RCC 7860 (cell line): ENCODE measurements around the gene UCP3.
"Not testable (repeated sequence)": the region's sequence is repeated elsewhere in the genome, so short reads cannot be mapped to it uniquely, and the experiment has no call there.

Source experiments
- DNase-seq: peaks from one replicate; pipeline ENCODE4 v3.0.0-alpha.2; 2015; ENCODE audit warnings: low spot score
- FAIRE-seq: peaks from 2 replicates; lab custom pipeline; 2012; peaks lifted over from hg19 to GRCh38; lab: Jason Lieb, UNC

Gene UCP3

DNA sequence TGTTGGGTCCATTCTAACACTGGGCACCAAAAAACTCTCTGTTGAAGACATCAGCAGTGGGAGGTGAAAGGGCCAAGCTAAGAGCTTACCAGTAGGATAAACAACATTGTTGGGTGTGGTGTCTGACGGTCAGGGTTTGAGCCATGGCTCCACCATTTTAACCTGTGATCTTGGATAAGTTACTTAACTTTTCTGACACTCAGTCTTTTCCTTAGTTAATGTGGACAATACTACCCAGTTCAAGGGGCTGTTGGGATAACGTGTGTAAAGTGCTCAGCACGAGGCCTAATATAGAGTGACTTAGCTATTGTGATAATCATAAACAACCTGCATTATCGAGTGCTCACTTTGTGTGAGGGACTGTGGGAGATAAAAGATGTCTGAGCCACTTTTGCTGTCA, 6.1 kb downstream of the UCP3 start:
- no peak for DNase-seq
- FAIRE-seq = no peak

DNA sequence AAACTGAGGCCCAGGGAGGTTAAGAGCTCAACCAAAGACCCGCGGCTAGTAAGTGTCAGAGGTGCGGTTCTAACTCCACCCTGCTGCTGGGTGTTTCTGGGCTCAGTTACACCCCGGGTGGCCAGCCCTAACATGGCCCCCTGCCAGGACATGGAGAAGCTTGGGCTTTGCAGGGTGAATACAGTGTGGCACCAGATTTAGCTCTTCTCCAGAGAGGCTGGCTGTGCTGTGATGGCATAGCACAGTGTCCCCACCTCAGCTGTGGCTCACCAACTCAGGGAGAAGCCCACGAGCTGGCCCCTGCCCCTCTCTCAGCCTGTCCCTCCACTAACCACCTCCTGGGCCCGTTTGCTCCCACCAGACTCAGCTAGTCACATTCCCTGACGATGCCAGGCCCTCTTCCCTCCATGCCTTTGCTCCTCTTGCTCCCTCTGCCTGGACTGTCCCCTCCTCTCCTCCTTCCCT, 7.0 kb downstream of the UCP3 start:
- DNase-seq (no peak), FAIRE-seq (no peak)

DNA sequence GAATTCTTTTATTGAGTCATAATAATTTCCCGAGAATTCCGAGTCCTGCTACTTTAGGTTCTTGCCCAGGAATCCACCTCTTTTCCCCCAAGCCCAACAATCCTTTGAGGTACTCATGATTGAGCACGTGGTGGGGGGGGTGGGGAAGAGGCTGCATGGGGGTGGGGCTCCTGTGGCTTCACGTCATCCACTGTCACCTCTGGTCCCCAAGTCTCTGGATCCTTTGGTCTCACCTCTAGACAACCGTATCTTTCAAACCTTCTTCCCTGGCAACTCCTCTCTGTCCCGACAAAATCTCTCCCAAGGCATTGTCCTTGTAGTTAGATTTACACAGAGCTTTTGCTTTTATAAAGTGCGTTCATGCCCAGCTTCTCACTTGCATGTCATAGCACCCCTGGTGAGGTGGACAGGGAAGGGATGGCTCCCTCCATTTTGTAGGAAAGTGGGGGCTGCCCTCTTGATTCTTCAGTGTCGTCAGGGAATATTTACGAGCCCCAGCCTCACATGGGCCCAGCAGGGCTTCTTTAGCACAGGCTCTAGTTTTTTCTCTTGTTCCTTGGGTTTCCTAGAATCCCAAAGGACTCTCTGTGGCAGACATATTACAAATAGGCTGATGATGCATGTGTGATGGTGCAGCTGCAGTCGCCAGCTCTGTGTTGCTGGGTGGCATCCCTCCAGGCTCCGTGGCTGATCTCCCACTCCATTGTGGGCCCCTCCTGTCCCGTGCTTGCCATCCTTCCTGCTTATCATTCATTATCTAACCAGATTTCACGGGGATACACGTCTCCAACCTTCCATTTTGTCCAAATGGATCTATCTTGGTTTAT, 8.4 kb downstream of the UCP3 start:
- DNase-seq (no peak), FAIRE-seq (no peak)

DNA sequence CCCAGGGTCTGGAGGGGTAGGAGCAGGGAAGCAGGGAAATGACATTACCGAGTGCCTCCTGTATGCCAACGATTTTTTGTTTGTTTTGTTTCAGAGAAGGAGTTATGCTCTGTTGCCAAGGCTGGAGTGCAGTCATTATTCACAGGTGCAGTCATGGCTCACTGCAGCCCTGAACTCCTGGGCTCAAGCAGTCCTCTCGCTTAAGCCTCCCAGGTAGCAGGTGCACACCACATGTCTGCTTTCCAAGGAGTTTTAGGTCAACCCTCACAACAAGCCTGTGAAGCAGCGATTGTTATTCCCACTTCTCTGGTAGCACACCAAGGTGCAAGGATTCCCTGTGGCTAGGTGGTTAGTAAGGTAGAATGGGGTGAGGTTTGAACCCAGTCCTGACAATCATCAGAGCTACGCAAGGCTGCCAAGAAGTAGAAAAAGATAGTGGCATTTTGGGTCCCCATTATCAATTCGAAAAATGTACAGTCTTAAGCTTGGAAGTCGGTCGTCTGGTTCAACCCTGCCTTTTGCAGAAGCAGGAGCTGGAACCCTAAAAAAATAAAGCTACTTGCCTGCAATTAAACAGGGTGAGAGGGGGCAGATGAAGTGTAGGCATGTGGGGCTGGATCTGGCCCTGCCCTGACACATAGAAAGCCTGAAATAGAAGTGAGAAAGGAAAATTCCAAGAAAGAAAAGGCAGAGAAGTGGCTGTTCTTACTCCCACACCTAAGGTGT, 9.1 kb downstream of the UCP3 start:
- DNase-seq (no peak), FAIRE-seq (no peak)

DNA sequence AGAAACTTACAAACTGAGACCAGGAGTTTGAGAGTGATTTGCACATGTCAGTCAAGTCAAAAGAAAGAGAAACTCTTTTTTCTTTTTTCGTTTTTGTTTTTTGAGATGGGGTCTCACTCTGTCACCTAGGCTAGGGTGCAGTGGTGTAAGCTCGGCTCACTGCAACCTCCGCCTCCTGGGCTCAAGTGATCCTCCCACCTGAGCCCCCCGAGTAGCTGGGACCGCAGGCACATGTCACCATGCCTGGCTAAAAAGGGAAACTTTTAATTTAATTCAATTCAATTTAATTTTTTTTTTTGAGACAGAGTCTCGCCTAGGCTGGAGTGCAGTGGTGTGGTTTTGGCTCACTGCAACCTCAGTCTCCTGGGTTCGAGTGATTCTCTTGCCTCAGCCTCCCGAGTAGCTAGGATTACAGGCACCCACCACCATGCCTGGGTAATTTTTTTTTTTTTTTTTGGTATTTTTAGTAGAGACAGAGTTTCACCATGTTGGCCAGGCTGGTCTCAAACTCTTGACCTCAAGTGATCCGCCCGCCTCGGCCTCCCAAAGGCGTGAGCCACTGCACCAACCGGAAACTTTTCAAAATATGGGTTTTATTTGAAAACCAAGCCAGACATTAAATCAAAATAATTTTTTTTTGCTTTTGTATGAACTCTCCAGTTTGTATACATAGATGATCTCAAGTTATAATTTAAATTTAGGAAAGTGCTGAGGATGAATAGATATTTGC, 9.9 kb downstream of the UCP3 start:
- no peak for DNase-seq
- no peak for FAIRE-seq

DNA sequence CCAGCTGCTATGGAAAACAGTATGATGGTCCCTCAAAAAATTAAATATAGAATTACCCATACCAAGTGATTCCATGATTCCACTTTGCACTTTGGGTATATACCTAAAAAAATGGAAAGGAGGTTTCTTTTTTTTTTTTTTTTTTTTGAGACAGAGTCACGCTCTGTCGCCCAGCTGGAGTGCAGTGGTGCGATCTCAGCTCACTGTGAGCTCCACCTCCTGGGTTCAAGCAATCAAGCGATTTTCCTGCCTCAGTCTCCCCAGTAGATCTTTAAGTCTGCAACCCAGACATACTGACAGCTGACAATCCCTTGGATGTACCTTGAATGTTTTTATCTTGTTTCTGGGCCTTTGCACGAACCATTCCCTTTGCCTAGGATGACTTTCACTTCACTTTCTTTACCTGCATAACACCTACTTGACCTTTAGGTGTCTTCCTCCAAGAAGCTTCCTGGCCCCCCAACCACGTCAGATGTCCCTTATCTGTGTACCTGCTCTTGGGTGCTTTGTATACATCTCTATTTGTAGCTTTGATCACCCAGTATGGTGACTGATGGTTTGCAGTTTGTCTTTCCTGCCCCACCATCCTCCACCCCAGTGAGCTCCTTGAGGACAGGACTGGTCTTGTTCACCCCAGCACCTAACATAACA, 11.6 kb downstream of the UCP3 start:
- DNase-seq = no peak
- FAIRE-seq = no peak

DNA sequence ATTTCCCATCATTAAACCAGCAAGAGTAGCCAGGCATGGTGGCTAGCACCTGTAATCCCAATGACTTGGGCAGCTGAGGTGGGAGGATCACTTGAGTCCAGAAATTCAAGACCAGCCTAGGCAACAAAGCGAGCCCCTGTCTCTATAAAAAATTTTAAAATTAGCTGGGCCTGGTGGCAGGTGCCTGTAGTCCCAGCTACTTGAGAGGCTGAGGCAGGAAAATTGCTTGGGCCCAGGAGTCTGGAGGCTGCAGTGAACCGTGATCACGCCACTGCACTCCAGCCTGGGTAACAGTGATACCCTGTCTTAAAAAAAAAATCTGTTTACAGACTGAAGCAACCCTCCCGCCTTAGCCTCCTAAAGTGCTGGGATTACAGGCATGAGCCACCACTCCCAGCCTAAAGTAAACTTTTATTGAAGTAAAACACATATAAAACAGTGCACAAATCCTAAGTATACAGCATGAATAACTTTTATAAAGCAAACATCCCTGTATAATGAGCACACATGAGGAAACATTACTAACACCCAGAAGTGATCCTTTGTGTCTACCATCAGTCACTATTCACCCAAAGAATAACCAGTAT, 12.6 kb downstream of the UCP3 start:
- FAIRE-seq (no peak), DNase-seq (no peak)

DNA sequence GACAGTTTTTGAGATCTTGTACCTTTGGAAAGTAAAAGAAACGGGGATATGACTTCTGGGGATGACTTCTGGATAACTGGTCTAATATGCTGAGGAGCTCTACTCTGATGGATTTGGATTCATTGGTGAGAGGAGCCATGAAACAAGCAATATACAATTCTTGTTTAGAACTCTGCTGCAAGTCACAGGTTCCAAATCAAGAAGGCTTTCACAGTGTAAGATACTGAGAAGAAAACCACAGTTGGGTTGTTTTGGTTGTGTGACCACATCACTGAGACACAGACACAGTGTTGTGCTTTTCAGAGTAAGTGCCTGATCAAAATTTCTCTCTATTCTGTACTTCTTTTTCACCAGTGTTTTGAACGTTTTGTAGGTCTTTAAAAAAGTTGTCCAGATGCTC, 13.2 kb downstream of the UCP3 start:
- FAIRE-seq = no peak
- no peak for DNase-seq

DNA sequence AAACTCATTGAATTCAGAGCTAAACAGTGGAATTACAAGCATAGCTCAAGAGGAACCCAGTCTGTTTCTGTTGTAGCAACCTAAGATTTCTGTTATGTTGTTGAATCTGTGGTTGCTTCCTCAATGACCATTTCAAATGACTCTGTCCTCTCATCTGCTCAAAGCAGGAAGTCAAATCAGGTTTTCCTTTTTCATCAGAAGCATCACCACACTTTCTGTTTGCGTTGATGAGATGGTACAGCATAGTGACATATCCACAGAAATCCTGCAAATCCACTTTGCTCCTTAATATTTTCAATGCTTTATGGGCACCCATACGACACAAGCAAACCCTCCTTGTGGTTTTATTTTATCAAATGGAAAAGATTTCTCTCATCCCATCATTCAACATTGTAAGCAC, 13.6 kb downstream of the UCP3 start:
- DNase-seq (no peak), FAIRE-seq (no peak)

DNA sequence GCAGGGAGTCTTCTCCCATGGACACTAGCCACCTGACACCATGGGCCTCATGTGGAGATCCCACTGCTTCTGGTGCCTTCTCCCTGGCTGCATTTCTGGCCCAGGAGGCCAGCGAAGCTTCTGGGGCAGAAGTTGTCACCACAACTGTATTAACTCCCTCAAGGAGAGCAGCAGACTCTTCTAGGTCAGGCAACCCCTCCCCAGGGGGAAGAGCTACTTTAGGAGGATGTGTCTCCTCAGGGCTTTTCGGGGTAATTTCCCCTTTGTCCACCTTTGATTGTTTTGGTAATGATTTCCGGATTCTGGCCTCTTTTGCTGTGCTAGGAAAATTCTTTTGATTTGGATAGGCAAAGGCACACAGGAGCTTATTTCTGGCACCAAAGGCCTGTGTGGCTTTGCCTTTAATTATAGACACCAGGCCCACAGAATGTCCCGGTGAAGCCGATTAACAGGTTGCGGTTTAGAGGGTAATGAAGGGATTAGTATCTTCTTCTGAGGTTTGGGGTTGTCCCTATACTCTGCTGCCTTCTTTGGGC, 17.3 kb downstream of the UCP3 start:
- FAIRE-seq (no peak), DNase-seq (no peak)

DNA sequence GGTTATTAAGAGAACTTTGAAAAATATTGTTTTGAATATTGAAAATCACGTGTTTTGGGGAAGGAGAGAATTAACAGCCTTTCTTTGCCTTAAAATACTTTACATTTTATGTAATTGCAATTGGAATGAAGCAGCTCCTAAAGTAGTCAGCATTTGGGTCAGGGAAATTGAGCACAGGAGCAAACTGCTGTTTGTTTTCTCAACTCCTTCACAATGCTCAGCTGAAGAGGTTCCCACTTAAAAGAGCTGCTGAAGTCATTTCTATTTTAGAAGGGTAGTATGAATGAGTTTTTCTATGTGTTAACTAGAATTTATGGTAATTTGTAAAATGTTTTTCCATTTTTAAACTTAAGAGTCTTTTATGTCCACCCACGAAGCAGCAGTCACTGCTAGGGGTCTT, 18.2 kb downstream of the UCP3 start:
- DNase-seq (no peak), FAIRE-seq (no peak)

DNA sequence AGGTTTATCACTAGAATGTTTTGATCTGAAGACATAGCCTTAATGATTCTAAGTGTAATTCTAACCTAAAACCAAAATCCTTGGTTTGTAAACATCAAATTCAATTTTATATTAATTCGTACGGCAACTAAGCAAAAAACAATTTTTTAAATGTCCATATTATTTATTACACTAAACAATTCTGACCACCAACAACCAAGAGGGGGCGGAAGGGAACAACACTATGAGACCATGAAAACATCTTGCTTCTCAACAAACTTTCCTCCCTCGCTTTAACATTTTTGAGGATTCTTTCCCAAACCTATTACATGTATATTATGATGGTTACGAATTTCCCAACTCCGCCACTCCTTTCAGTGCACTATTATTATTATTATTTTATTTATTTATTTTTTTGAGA, 19.7 kb downstream of the UCP3 start:
- no peak for FAIRE-seq
- no peak for DNase-seq

DNA sequence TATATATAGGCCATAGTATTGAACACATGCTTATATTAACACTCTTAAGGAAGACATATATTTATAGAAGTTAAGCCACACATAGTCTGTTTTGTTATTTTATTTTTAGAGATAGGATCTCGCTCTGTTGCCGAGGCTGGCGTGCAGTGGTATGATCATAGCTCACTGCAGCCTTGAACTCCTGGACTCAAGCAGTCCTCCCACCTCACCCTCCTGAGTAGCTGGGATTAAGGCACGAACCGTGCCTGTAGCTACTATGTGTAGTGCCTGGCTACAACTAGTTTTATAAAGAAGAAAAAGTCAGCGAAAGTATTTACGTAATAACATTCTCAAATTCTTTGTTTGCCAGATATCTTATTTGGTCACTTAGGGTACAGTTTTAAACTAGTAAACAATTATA, 20.7 kb downstream of the UCP3 start:
- FAIRE-seq = no peak

DNA sequence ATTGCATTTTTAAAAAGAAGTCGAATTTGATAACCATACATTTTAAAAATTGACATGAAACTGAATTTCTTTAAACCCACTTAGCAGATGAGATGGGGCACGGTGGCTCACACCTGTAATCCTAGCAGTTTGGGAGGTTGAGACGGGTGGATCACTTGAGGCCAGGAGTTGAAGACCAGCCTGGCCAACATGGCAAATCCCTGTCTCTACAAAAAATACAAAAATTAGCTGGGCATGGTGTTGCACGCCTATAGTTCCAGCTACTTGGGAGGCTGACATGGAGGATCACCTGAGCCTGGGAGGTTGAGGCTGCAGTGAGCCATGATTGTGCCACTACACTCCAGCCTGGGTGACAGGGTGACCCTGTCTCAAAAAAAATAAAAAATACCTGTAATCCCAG, 23.2 kb downstream of the UCP3 start:
- not testable (repeated sequence) for DNase-seq, FAIRE-seq

More for the DNA sequence above, 20.7 kb downstream of the UCP3 start:
- DNase-seq = no peak

DNA sequence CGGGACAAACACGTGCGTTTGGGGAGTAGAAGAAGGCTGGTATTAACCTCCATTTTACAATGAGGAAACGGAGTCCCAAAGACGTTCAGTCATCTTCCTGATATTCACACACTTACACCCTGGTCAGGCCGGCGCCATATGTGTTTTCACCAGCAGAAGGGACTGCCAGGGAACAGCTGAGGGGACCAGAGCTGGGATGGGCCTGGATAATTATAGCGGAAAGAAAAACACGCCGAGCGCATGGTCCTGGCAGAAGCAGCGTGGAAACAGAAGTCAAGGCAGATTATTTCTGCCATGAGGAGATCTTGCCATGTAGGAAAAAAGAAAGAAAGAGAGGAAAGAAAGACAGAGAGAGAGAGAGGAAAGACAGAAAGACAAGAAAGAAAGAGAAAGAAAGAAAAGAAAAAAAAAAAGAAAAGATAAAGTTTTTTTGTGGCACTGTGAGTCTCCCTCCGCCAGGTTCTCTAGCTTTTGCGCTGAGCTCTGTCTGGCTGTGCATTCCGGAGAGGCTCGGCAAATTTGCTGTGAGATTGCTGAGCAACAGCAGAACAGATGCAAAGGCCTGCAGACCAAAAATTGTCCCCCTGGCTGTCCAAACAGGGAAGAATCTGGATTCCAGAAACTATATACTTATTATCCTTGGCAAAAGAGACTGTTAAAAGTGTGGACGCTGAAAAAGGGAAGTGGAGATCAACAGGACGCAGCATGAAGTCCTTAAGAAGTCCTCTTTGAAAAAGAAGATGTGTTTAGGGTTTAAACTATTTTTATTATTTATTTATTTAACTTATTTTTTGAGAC, 24.9 kb downstream of the UCP3 start:
- no peak for FAIRE-seq

DNA sequence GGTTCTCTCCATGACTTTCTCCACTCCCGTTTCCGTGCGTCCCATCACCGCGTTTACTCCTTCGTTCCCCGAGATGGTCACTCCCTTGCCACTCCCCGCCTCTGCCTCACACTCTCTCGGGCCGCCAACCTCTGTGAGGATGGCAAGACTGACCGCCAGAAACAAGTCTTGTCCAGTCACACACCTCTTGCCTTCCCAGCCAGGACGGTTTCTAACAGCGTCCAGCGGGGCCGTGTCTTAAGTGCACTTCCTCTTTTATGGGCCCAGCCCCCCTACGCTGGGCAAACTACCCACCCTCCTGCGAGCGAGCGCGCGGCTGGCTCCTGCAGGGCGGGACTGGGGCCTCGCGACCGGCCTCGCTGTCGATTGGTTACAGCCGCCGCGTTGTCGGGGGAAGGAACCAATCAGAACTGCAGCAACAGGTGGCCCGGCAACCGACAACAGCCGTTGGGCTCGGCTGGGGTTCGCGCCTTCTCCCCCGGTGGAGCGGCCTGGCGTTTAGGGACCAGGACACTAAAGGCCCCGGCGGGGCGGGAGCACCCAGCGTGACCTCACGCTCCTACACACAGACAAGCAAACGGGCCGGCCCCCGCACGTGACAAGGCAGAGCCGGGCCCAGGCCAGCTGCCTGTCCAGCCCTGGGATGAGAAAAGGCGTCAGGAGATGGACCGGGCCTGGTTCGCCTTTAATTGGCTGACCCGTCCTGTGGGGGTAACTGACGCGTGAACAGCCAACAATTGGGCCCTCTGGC, 25.7 kb downstream of the UCP3 start:
- DNase-seq = peak; percentile 82
- no peak for FAIRE-seq

More for the DNA sequence above, 24.9 kb downstream of the UCP3 start:
- DNase-seq = no peak

DNA sequence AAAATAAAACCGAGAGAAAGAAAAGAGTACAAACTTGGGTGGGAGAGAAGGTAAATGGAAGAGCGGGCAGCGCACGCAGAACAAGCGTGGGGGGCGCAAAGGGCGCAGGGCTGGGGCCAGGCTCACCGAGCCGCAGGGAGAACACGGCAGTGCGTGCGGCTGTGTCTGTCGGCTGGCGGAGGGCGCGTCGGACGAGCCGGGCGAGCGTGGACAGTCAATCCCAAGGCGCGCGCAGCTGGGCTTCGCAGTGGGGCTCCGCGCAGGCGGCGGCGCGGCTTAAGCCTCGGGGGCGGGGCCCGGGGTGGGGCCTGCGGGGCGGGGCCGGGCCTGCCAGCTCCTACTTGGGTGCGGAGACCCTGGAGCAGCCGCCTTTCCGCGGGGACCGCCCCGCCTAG, 26.3 kb downstream of the UCP3 start, which contains the start of gene UCP2:
Gene UCP2 (minus strand): TSS at position 249 of the 395 bp plus-strand sequence. CDS start 4,465 bp downstream, outside the sequence.
- DNase-seq (peak; percentile 64), FAIRE-seq (no peak)

DNA sequence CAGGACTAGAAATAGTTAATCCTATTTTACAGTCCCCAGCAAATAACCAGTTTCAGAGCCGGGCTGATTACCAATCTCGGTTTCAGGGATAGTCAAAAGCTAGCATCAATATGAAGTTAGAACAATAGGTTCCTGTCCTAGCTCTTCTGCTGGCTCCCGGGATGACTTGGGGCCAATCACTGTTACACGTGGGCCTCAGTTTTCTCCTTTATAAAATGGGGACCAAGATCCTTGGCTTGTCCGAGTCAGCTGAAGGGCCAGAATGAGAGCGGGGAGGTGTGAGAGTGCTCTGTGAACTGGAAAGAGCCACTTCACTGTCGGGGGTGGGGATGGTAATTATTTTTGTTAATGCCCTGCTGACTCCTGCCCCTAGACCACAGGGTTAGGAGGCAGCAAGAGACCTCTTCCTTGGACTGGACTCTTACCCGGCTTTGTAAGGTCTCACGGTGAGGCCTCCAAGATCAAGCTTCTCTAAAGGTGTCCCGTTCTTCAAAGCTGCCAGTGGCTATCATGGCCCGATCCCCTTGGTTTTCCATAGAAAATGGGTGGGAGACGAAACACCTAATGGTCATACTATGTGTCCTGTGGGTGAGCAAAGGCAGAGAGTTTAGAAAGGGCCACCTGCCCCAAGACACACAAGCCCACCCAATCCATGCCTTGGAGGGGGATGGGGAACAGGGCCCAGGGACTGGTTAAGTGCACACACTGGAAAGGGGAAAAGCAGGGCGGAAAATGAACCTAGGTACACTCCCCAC, 27.7 kb downstream of the UCP3 start:
- FAIRE-seq (no peak), DNase-seq (no peak)
